Measurements from ENCODE around the gene FOXRED2. TPM values are rescaled to one million over a fixed set of nuclear protein-coding genes. Genes with fewer than 3 reads are reported as not detected.
"Not testable (repeated sequence)": the region's sequence is repeated elsewhere in the genome, so short reads cannot be mapped to it uniquely, and the experiment has no call there.

Gene FOXRED2
- polyA plus RNA-seq (2013, experiment 1 of 2; ENCODE audit: insufficient read length): 9.2 TPM
- polyA plus RNA-seq (2013, experiment 2 of 2; ENCODE audit: insufficient read length): 4.1 TPM

- peak; percentile 79 for DNase-seq
Observed at GRCh38 chr22:36506637-36507517, at the start of gene FOXRED2. FOXRED2 (minus strand) TSS chr22:36507040; CDS start chr22:36506422, 618 bp downstream.

- no peak for DNase-seq
Observed at GRCh38 chr22:36554098-36554497, 47.3 kb upstream of the FOXRED2 start.

GRCh38 chr22:36552289-36552688 is 45.4 kb upstream of the FOXRED2 start:
- DNase-seq: no peak

- no peak for DNase-seq
Observed at GRCh38 chr22:36550701-36551495, 44.1 kb upstream of the FOXRED2 start.

GRCh38 chr22:36549033-36549432 is 42.2 kb upstream of the FOXRED2 start:
- DNase-seq: no peak

- DNase-seq: no peak
Observed at GRCh38 chr22:36548606-36549005, 41.8 kb upstream of the FOXRED2 start.

GRCh38 chr22:36546932-36547331 is 40.1 kb upstream of the FOXRED2 start:
- peak; percentile 81 for DNase-seq

- peak; percentile 58 for DNase-seq
Observed at GRCh38 chr22:36546092-36546804, 39.4 kb upstream of the FOXRED2 start.

GRCh38 chr22:36544107-36544620 is 37.3 kb upstream of the FOXRED2 start:
- DNase-seq: peak; percentile 64

GRCh38 chr22:36541831-36542411 is 35.1 kb upstream of the FOXRED2 start:
- DNase-seq: peak; percentile 84

GRCh38 chr22:36540867-36541642 is 34.2 kb upstream of the FOXRED2 start:
- peak; percentile 34 for DNase-seq

GRCh38 chr22:36538529-36538928 is 31.7 kb upstream of the FOXRED2 start:
- no peak for DNase-seq

- no peak for DNase-seq
Observed at GRCh38 chr22:36536717-36537116, 29.9 kb upstream of the FOXRED2 start.

GRCh38 chr22:36533320-36533719 is 26.5 kb upstream of the FOXRED2 start:
- not testable (repeated sequence) for DNase-seq

- no peak for DNase-seq
Observed at GRCh38 chr22:36532466-36532865, 25.6 kb upstream of the FOXRED2 start.

- DNase-seq: peak; percentile 100
Observed at GRCh38 chr22:36528795-36529751, 22.2 kb upstream of the FOXRED2 start, which contains the start of gene EIF3D. EIF3D (minus strand) TSS chr22:36529166; CDS start chr22:36526121, 3,045 bp downstream.

- DNase-seq: peak; percentile 31
Observed at GRCh38 chr22:36528341-36528740, 21.5 kb upstream of the FOXRED2 start.

- no peak for DNase-seq
Observed at GRCh38 chr22:36522662-36523061, 15.8 kb upstream of the FOXRED2 start.

GRCh38 chr22:36520423-36520822 is 13.6 kb upstream of the FOXRED2 start:
- DNase-seq: no peak

GRCh38 chr22:36519906-36520305 is 13.1 kb upstream of the FOXRED2 start:
- not testable (repeated sequence) for DNase-seq
